ENCODE measurements around the gene CALD1.

- TF ChIP-seq POLR2A (IDR thresholded peaks at IDR 0.05) (no peak), CTCF (IDR thresholded peaks at IDR 0.05) (no peak)
Measured at GRCh38 chr7:134819401-134819800, 40.0 kb downstream of the CALD1 start.

Measured in body of pancreas (tissue), 4 donors.